Aorta (tissue), 5 donors: ENCODE data around the gene ENDOV. TPM values are rescaled to one million over a fixed set of nuclear protein-coding genes. Genes with fewer than 3 reads are reported as not detected.

Experiments
- ATAC-seq: fragments of 200-7000 bp; cut with Tn5 transposase; one replicate; pipeline ENCODE4 v1.9.1; 2022; ENCODE audit warnings: moderate library complexity; ENCODE audit not compliant: low FRiP score
- DNase-seq, 2 donors: peaks; one replicate each; pipeline ENCODE4 v3.0.0-alpha.2; 2020
- H3K27ac ChIP-seq, 2 donors: one replicate each; pipeline ENCODE4 v1.5.1; 2013; ENCODE audit warnings: low read length in 2 of 2, mild to moderate bottlenecking in 2 of 2, moderate library complexity in 2 of 2, control low read depth in 1 of 2, inconsistent platforms in 1 of 2, low read depth in 1 of 2
- H3K27me3 ChIP-seq, 2 donors: one replicate each; pipeline ENCODE4 v1.6.1; 2013; ENCODE audit warnings: control low read depth in 1 of 2, low read length in 1 of 2, mild to moderate bottlenecking in 1 of 2, moderate library complexity in 1 of 2; ENCODE audit not compliant: insufficient read depth in 2 of 2, control insufficient read depth in 1 of 2
- H3K36me3 ChIP-seq, 2 donors: one replicate each; pipeline ENCODE4 v1.6.1; 2013; ENCODE audit warnings: control low read depth in 1 of 2, low read length in 1 of 2, mild to moderate bottlenecking in 1 of 2; ENCODE audit not compliant: insufficient read depth in 2 of 2, control insufficient read depth in 1 of 2
- H3K4me1 ChIP-seq, 2 donors: one replicate each; pipeline ENCODE4 v1.6.1; 2013; ENCODE audit warnings: low read length in 2 of 2, control low read depth in 1 of 2, mild to moderate bottlenecking in 1 of 2, moderate library complexity in 1 of 2; ENCODE audit not compliant: insufficient read depth in 2 of 2, control insufficient read depth in 1 of 2
- H3K4me3 ChIP-seq, 2 donors: one replicate each; pipeline ENCODE4 v1.5.1; 2013; ENCODE audit warnings: low read length in 2 of 2, control low read depth in 1 of 2, mild to moderate bottlenecking in 1 of 2
- H3K9me3 ChIP-seq: one replicate; pipeline ENCODE4 v1.6.1; 2013; ENCODE audit warnings: mild to moderate bottlenecking, low read length; ENCODE audit not compliant: control insufficient read depth
- WGBS, 2 donors: extraction: QIAGEN DNeasy Blood & Tissue Kit; methylation state at CpG; one replicate each; pipeline ENCODE4 v1.1.7; 2013; 5-methylcytosine and 5-hydroxymethylcytosine counted together
- intact Hi-C, 2 donors: fragments of 100-400 bp; cut with DNase I; formaldehyde crosslinking; loops; one replicate each; pipeline versions ENCODE4 v1.14.2 to v1.15.0; 2022
- polyA plus RNA-seq, 2 donors: library from polyadenylated mRNA; stranded (reverse); fragments of 200-250 nt; gene quantifications; one replicate each; pipeline ENCODE4 v1.2.3, GENCODE V29; 2013
- total RNA-seq, 2 donors: library from RNA; stranded (reverse); fragmentation: NEBNext Ultra II Directional; extraction: Animal tissue kit (Norgen Biotek cat#: 25700); gene quantifications; one replicate each; pipeline ENCODE4 v1.2.1, GENCODE V29; 2021
- donor health status: healthy with polysubstance abuse.
- donor health status: Bipolar disorder and iron deficiency.
- donor health status: DM: no; HTN: no; CAD: no.
- donor health status: DM: no; HTN: no; CAD: no.
- donor health status: DM: yes; HTN: yes; CAD: no.

ENDOV gene
- total and polyA plus RNA-seq, 4 donors, result 14.3 to 28.2 (median 20.4) TPM

- Histone ChIP-seq H3K36me3 (no peaks in the 10 kb centered on the region), H3K27me3 (no peaks in the 10 kb centered on the region), H3K27ac (no peak overlapping the region), H3K4me3 (no peak overlapping the region), H3K4me1 (no peaks in the 10 kb centered on the region), H3K9me3 (no peaks in the 10 kb centered on the region)
- WGBS, 2 donors, result 93 to 94% methylated on average over 33 of the region's 33 CpGs
- intact Hi-C loops, result loop anchor here (2.0 to 5.0 kb wide), 3 partner anchors 48 to 553 kb away; partner anchors contain the start of gene NPTX1 (in 1 of the 2)
- DNase-seq, result peak in 1 of 2 donors; percentile 74
- ATAC-seq, result no peak
Observed at GRCh38 chr17:80429356-80430275, 14.6 kb downstream of the ENDOV start.

GRCh38 chr17:80430446-80431245 lies 15.7 kb downstream of the ENDOV start:
- intact Hi-C loops, result loop anchor here (2.0 to 5.0 kb wide), 2 partner anchors 47 to 144 kb away; partner anchors contain the start of gene NPTX1 (in 1 of the 2)
- H3K36me3 ChIP-seq, result no peaks in the 10 kb centered on the region
- no peak for ATAC-seq
- H3K27ac ChIP-seq, result no peak overlapping the region
- DNase-seq, result peak in 1 of 2 donors; percentile 62
- H3K27me3 ChIP-seq, result no peaks in the 10 kb centered on the region
- 90% methylated on average over 15 of the region's 15 CpGs for WGBS, 2 donors
- no peaks in the 10 kb centered on the region for H3K9me3 ChIP-seq
- no peaks in the 10 kb centered on the region for H3K4me1 ChIP-seq
- H3K4me3 ChIP-seq, result no peak overlapping the region

- ATAC-seq (no peak), DNase-seq (peak; percentile 27 to 57)
- no peaks in the 10 kb centered on the region for H3K36me3 ChIP-seq
- H3K4me1 ChIP-seq, result no peaks in the 10 kb centered on the region
- 87 to 89% methylated on average over 29 of the region's 29 CpGs for WGBS, 2 donors
- intact Hi-C loops, result loop anchor here (2.0 to 5.0 kb wide), 2 partner anchors 46 to 143 kb away; partner anchors contain the start of gene NPTX1 (in 1 of the 2)
- no peak overlapping the region for H3K4me3 ChIP-seq
- no peaks in the 10 kb centered on the region for H3K9me3 ChIP-seq
- H3K27me3 ChIP-seq, result no peaks in the 10 kb centered on the region
- no peak overlapping the region for H3K27ac ChIP-seq
Observed at GRCh38 chr17:80431246-80432195, 16.6 kb downstream of the ENDOV start.

GRCh38 chr17:80432350-80432955 lies 17.5 kb downstream of the ENDOV start:
- no peaks in the 10 kb centered on the region for H3K36me3 ChIP-seq
- peak in 1 of 2 donors; percentile 33 for DNase-seq
- H3K4me3 ChIP-seq, result no peak overlapping the region
- no peaks in the 10 kb centered on the region for H3K27me3 ChIP-seq
- no peaks in the 10 kb centered on the region for H3K9me3 ChIP-seq
- ATAC-seq, result no peak
- 78 to 83% methylated on average over 14 to 15 of the region's 15 CpGs for WGBS, 2 donors
- H3K27ac ChIP-seq, result no peak overlapping the region
- no peaks in the 10 kb centered on the region for H3K4me1 ChIP-seq
- intact Hi-C loops, result loop anchor here in 1 of 2 donors (5.0 kb wide), 1 partner anchor 45 kb away; the partner anchor contains the start of gene NPTX1

- Histone ChIP-seq H3K27me3 (no peaks in the 10 kb centered on the region), H3K27ac (no peak overlapping the region), H3K4me3 (no peak overlapping the region), H3K9me3 (no peaks in the 10 kb centered on the region), H3K36me3 (no peaks in the 10 kb centered on the region), H3K4me1 (no peaks in the 10 kb centered on the region)
- ATAC-seq (no peak), DNase-seq (no peak)
- WGBS, 2 donors, result 79 to 85% methylated on average over 6 of the region's 6 CpGs
- intact Hi-C loops, result loop anchor here in 1 of 2 donors (5.0 kb wide), 1 partner anchor 44 kb away; the partner anchor contains the start of gene NPTX1
Observed at GRCh38 chr17:80432961-80433550, 18.1 kb downstream of the ENDOV start.

- ATAC-seq (no peak), DNase-seq (peak in 1 of 2 donors; percentile 33)
- H3K36me3 ChIP-seq, result no peaks in the 10 kb centered on the region
- H3K27me3 ChIP-seq, result no peaks in the 10 kb centered on the region
- intact Hi-C loops, result loop anchor here in 1 of 2 donors (5.0 kb wide), 1 partner anchor 43 kb away; the partner anchor contains the start of gene NPTX1
- no peaks in the 10 kb centered on the region for H3K9me3 ChIP-seq
- H3K4me1 ChIP-seq, result no peaks in the 10 kb centered on the region
- H3K4me3 ChIP-seq, result no peak overlapping the region
- H3K27ac ChIP-seq, result no peak overlapping the region
- WGBS, 2 donors, result 78 to 80% methylated on average over 12 of the region's 12 CpGs
Observed at GRCh38 chr17:80433916-80434666, 19.1 kb downstream of the ENDOV start.

- no peak for DNase-seq
- no peak overlapping the region for H3K4me3 ChIP-seq
- ATAC-seq, result no peak
- no peaks in the 10 kb centered on the region for H3K9me3 ChIP-seq
- peak overlapping the region in 1 of 2 donors; percentile 10 for H3K27ac ChIP-seq
- no peaks in the 10 kb centered on the region for H3K4me1 ChIP-seq
- no peaks in the 10 kb centered on the region for H3K27me3 ChIP-seq
- H3K36me3 ChIP-seq, result no peaks in the 10 kb centered on the region
- WGBS, 2 donors, result 27 to 35% methylated on average over 10 of the region's 10 CpGs
- intact Hi-C loops, result no loop called here
Observed at GRCh38 chr17:80437532-80437931, 22.6 kb downstream of the ENDOV start.
